DOHH2 (cell line): ENCODE measurements around the gene MYH7.

Experiments used
- CTCF ChIP-seq: fragments of 200-600 bp; sonication (generic); IDR thresholded peaks from one replicate; pipeline ENCODE4 v1.5.1; 2014; ENCODE audit warnings: antibody characterized with exemption, mild to moderate bottlenecking, low read depth, low read length; ENCODE audit not compliant: poor library complexity, severe bottlenecking
- EZH2phosphoT487 ChIP-seq: fragments of 200-600 bp; sonication (generic); IDR thresholded peaks from 2 replicates; pipeline ENCODE4 v1.6.1; 2017; ENCODE audit warnings: borderline replicate concordance, mild to moderate bottlenecking, antibody characterized with exemption, low read length, moderate library complexity, mixed read lengths

DNA sequence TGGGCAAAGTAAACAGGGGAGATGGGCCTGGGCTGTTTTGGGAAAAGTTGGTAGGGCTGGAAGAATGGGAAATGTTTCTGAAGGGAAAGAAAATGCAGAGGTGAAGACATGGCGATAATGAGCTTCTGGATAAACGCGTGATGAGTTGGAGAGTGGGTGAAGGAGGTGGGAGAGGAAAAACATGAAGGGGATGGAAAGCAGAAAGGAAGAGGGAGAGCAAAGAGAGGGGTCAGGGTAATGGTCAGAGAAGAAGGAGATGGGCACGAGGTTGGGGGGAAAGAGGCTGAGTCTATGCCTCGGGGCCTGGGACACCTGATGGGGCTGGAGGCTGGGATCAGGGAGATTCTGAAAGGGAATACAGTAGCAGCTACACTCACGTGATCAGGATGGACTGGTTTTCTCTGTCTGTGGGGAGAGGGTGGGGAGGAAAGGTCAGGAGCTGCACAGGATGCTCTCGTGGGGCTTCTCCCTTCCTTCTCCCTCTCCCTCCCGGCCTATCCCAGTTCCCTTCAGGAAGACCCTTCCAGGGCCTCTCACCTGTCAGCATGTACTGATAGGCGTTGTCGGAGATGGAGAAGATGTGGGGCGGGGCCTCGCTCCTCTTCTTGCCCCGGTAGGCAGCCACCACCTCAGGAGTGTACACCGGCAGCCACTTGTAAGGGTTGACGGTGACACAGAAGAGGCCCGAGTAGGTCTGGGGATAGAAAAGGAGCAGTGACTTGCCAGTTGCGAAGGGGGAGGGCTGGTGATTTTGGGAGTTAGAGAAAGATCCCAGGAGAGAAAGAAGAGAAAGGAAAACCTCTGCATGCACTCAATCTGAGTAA, 3.1 kb downstream of the MYH7 start:
- TF ChIP-seq CTCF = no peak
- no peak for TF ChIP-seq EZH2phosphoT487
